GM21529 (cell line): ENCODE results near the gene FBXO2.
A peak's percentile ranks its signal among the peaks of the same experiment; 100 is the strongest.

Experiments
- ATAC-seq: cut with Tn5 transposase; IDR thresholded peaks from one replicate; pipeline ENCODE4 v1.9.1; 2021; ENCODE audit not compliant: unreplicated experiment

The FBXO2 gene, protein sequence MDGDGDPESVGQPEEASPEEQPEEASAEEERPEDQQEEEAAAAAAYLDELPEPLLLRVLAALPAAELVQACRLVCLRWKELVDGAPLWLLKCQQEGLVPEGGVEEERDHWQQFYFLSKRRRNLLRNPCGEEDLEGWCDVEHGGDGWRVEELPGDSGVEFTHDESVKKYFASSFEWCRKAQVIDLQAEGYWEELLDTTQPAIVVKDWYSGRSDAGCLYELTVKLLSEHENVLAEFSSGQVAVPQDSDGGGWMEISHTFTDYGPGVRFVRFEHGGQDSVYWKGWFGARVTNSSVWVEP

DNA sequence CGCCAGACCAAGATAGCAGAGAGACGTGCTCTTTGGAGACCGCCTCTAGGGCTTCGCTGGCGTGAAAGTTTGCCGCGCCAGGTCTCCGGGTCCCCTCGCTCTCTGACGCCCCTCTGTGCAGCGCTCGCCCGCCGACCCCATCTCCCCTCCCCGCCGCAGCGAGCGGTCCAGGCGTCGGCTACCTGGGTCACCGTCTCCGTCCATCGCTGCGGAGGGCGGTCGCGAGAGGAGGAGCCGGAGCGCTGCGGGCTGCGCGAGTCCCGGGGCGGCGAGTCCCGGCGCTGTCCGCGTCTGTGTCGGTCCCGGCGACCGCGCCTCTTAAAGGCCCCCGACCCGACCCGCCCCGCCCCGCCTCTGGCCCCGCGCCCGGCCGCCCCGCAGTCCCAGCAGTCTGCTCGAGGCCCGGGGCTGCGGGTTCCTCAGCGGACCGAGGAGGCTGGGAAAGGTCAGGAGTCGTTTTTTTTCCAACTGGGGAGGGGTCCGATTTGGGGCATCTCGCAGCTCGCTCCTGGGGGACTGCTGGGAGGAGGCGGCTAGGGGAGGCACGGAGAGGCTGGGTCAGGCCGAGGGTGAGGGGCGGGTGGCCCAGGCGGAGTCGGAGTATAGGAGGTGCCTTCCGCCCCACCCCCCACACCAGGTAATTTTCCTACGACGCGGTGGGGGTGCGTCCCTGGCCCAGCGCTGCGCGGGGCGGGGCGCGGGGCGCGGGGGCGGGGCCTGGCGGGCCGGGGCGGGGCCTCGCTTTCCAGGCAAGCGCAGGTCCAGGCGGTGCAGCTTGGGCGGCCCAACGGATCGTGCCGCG, at the start of gene FBXO2, which contains the start of gene FBXO44:
FBXO2 (minus strand) TSS at position 293 of the 802 bp plus-strand sequence; CDS start at position 204, 89 bp downstream.
FBXO44 (plus strand) TSS at position 741 of the 802 bp plus-strand sequence. CDS start 959 bp downstream, outside the sequence.
- peak; percentile 54 for ATAC-seq

DNA sequence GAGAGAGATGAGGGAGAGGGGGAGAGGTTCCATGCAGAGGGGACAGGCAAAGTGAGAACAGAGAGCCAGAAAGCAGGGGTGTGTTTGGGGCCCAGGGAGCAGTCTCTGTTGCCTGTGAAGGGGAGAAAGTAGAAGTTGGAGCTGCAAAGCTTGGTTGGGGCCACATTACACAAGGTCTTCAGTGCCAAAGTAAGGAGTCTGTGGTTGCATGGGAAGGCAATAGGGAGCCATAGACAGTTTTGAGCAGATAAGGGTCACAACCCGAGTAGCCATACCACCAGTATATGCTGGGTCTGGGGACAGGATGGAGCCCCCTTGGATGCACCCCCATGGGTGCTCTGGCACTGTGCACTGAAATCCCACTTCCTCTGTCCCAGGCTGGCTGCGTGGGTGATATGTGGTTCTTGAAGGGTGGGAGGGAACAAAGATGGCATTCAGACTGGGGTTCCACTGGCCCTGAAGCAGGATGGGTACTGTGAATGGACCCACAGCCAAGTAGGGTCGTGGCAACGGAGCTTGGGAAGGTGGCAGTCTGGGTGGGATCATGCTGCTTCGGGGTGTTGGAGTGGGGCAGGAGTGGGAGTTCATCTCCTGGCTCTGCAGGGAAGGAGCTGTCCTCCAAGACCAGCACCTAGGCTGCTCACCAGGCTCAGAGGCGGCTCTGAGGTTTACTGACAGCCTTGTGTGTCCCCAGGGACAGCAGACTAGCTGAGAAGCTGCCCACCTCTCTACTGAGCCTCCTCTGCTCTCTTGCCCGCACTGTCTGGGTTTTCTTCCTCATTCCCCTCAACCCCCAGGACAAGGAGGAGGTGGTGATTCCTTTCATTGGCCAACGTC, 49.3 kb upstream of the FBXO2 start:
- no peak for ATAC-seq

DNA sequence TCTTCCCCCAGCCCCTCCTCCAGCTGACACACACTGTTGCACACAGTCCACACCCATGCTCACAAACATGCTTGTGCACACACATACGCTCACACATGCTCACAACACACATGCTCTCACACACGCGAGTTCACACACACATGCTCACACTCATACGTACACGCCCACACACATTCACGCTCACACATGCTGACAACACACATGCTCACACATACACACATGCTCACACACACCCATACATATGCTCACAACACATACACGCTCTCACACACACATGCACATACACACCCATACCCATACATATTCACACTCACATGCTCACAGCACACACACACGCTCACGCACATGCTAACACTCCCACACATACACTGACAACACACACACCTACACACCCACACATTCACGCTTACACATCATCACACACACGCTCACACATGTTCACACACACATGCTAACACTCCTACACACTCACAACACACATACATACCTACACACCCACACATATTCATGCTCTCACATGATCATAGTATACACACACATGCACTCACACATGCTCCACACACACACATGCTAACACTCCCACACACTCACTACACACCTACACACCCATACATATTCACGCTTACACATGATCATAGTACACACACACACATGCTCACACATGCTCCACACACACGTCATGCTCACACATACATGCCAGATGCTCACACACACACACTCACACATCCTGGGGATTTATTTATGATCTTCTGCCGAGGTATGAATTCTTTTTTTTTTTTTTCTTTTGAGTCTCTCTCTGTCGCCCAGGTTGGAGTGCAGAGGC, 48.0 kb upstream of the FBXO2 start:
- ATAC-seq = no peak

DNA sequence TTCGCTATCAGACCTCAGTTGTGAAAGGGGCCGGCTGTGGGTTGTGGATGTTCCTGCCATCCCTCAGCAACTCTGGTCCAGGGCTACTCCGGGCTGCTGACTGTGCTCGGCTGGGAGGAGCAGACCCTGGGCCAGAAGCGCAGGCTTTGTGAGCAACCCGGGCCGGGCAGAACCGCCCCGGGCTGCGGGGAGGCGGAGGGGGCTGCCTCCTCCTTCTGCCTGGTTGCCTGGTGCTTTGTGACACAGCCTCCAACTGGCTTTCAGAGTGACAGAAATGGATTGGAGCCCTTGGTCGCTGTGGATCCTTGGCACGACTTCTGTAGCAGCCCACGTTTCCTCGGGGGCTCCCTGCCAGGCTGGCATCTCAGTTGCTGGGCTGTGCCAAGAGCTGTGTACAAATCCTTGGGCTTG, 47.3 kb upstream of the FBXO2 start:
- no peak for ATAC-seq

DNA sequence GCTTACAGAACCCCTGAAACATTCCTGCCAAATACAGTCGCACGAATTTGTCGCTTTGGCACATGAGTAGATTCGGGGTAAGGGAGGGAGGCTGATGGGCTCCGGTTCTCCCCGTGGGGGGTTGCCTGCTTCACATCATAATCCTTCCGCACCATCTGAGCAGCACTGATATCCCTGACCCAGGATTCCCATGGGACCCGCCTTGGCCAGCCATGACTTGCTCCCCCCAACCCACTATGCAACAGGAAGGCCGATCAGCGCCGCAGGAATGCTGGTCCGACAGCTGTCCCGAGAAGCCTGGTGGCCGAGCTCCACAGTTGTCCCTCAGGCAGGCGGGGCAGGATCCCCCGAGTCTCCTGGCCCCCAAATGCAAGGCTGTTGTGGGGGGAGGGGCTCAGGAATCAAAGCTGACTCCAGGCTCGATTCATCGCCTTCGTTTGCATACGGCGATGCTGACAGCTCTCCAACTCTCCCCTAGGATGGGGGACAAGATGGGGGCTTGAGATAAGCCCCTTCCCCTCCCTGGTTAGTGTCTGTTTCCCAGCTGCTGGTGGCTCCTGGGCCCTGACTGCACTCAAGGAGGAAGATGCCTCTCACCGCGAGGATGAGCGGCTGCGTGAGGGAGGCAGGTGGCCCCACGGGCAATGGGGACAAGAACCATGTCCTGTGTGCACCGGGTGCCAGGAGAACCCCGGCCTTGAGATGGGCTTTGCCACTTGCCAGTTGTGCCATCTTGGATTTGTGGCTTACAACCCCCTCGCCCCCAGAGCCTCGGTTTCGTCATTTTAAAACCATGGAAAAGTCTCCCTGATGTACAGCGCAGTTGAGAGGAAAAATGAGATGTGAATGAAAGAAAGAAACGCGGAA, 46.6 kb upstream of the FBXO2 start:
- ATAC-seq = no peak

DNA sequence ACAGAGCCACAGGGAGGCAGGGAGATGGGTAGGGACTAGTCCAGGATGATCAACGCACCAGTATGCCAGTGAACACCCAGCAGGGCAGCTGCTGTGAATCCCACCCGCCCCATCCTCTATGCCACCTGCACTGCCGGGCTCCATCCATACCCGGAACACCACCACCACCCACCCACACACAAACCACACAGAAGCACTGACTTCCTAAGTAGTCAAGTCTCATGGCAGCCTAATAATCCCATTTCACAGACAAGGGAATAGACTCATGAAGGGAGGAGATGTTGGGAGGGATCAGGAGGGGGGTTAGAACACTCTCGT, 43.6 kb upstream of the FBXO2 start:
- ATAC-seq = no peak

DNA sequence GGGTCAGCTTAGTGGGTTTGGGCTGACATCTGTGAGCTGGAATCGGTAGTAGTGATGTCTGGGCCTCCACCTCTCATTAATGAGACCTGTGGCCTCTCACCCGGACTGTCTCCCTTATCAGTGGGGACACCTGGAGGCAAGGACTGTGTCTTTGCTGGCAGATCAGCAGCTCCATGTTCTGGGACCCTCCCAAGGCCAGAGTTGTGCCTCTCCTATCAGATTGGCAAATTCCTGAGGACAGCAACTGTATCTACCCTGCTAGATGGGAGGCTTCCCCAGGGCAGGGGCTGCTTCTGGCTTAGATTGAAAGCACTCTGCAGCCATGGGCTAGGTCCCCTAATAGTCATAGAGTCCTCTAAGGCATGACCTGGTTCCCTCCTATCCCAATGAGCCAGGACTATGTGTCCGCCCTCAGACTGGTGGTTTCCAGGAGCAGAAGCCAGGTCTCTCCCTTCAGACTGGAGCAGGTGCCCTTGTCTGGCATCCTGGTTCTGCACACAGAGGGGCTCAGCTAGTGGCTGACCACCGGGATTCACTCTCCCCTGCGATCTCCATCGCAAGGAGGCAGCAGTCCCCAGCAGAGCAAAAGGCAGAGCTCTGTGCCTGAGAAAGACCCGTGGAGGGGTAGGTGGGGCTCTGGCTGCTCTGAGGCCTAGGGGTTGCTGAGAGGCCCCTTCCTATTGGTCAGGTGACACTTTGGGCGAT, 43.1 kb upstream of the FBXO2 start:
- ATAC-seq = no peak

DNA sequence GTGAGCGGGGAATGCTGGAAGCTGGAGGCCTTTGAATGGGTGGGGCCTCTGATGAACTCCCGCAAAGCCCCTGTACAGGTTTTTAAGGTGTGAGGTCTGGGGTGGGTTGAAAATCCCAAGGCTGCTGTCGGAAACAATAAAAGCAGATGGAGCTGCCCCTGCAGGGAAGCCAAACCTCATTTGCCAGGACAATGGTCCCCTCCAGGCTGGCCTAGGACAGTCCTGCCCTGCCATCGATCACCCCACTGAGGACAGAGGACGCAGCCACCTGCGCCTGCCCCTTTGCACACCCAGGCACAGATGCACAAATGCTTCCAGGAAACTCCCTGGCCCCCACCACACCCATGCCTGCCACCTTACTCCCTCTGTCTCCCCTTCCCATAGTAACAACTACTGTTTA, 41.6 kb upstream of the FBXO2 start:
- no peak for ATAC-seq

DNA sequence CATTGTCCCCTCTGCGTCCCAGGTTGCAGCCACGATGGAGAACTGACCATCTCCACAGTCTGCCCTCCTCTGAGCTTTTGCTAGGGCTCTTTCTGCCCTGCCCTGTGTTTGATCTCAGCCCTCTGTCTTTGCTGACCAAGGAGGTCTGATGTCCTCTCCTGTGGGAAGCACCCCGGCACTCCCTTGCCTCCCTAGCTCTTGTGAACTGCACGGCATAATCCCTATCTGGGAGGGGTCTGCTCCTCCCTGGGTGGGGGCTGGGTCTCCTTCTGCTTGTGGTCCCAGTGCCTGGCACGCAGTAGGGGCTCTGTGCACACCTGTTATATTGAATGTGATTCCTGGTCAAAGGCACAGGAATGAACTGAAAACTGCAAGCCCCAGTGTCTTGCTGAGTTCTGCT, 39.7 kb upstream of the FBXO2 start:
- ATAC-seq = no peak

DNA sequence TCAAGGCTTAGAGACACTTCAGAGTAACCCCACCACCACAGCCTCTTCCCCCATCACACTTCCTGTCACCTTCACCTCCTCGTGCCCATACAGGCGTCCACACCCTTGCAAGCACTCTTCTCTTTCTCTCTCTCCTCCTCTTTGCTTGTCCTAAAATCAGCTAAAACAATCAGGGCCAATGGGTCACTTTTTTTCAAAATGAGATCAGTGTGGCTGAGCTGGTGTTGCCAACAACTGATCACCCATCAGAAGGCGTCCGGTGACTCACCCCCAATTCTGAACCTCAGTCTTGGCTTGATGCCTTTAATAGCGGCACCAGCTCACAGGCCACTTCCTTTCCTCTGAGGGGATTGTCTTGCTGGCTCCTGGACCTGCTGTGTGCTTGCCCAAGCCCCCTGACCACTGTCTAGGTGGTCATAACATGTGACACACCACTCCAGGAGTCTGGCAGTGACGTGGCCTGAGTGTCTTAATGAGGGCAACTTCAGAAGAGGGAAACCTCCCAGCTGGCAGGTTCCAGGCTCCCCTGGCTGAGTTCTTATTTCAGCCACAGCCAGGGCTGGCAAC, 38.9 kb upstream of the FBXO2 start:
- ATAC-seq = no peak

DNA sequence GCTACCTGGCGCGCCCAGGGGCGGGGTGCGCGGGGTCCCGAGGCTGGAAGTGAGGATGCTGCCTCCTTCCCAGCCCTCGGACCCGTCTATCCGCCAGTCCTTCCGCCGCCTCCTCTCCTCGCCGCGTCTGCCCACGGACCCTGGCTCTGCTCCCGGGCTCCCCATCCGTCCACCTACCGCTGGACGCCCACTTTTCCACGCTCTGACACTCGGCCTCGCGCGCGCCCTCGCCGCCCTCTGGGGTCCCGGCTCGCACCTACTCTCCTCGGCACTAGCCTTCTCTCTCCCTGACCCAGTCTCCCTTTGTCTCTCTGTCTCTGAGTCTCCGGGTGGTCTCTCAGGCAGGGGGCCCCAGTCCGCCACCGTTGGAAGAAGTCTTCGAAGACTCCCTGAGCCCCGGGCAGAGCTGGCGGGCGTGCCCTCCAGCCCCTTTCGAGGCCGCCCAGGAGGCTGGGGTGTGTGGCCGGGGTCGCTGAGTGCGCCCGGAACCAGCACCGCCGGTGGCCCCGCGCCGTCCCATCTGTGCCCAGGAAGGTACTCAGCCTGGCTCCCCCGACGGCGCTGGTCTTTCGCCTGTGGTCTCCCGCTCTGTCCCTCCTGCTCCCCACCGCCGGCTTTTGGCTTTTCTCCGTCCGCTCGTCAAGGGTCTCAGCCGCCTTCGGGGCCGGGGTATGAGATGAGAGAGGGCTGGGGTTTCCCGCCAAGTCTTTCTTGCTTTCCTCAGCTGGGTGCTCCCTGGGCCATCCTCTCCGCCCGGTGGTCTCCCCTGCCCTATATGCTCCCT, 37.9 kb upstream of the FBXO2 start:
- ATAC-seq = no peak

DNA sequence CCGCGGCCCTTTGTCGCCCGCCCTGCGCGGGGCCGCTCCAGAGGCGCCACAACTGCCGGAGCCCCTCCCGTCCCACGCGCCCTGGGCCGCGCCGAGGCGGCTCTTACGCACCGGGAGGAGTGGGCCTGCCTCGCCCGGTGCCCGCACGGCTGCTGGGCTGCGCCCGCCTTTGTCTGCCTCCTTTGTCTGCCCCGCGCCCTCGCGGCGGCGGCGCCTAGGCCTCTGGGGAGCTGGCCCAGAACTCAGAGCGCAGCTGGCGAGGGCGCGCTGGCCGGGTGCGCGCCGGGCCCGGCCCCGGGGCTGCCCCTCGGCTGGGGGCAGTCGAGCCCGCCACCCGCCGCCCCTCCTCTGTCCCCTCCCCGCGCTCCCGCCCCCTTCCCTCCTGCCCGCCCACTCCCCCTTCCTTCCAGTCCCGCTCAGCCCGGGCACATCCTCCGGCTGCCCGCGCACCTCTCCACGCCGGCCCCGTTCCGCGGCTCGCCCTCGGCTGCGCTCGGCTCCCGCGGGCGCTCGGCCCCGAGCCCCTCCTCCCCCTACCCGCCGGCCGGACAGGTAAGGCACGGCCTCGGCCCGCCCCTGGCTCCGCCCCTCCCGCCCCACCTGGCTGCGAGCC, 37.2 kb upstream of the FBXO2 start, which contains the start of gene DRAXIN:
DRAXIN (plus strand) TSS at position 409 of the 613 bp plus-strand sequence. CDS start 14,549 bp downstream, outside the sequence.
- no peak for ATAC-seq

DNA sequence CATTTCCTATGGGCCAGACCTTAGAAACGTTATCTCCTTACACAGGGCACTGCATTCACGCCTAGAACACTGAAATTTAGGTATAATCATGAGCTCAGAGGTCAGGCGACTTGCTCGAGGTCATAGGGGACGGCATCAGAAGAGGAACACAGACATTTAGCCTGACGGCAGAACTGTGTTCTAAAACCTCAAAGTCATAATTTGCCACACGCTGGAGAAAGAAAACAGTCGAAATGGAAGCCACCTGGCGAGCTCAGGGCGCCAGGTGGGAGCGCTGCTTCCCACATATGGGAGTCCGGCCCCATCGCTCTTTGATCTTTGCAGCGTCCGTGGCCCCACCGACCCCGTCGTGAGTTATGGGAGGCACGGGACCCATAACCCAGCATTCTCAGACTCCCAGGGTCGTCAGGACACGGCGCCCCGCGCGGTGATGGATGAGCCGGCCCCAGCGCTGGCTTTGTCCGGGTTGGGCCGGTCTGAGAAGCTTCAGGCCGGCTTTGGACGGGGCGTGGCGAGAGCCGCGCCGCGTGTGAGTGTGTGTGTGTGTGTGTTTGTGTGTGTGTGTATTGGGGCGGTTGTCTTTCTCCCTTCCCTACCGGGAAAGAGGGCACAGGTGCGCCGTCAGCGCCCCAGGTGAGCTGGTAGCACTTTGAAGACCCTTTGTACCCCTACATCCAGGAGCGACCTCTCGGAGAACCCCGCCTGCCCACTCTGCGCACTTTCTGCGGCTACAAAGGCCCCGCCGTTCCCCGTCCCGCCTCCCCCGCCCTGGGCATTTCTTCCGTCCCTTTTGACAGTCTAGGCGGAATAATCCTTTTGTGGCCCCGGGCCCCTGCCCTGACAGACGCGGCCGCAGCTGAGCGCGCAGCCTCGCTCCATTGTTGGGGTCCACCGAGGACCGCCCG, 36.4 kb upstream of the FBXO2 start:
- no peak for ATAC-seq

DNA sequence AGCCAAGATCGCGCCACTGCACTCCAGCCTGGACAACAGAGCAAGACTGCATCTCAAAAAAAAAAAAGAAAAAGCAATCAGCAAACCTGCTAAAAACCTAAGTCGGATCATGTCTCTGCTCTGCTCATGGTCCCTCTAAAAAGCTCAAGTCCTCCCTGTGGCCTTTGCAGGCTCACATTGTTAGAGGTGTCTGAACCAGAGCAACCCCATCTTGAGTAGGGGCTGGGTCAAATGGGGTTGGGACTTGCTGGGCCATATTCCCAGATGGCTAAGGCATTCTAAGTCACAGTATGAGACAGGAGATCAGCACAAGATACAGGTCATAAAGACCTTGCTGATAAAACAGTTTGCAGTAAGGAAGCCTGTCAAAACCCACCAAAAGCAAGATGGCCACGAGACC, 34.3 kb upstream of the FBXO2 start:
- no peak for ATAC-seq

DNA sequence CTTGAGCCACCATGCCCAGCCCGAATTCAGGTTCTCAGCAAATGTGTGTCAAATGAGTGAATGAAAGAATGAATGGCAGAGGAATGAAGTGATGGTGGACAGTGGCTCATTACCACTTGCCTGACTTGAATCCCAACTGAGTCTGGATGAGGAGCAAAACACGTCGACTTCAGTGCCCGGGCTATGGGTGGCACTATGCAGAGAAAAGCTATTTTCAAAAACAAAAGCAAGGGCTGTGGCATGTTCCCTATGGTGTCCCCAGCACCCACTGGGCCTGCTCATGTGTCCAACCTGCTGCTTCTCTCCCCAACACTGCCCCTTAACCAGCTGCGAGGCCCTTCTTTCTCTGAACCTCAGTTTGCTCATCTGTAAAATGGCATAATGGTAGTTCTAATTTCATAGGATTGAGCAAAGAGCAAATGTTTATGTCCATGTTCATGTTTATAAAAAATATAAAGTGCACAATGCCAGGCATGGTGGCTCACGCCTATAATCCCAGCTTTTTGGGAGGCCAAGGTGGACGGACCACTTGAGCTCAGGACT, 31.1 kb upstream of the FBXO2 start:
- no peak for ATAC-seq

DNA sequence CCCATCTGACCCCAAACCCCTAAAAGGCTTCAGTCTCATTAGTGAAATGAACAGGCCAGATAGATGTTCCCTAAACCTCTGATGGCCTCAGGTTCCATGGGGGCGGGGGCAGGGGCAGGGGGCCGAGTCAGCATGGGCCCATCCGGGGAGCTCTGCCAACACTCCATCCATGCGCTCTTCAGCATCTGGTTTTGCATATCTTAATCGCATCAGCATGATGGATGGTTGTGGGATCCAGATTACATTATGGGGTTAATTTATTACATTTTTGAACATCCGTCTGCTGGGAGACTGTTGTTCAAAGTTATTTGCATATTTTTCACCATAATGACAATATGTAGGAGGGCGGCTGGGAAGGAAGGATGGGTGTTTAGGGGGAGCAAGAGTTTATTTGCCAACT, 29.8 kb upstream of the FBXO2 start:
- no peak for ATAC-seq
